Right renal cortex interstitium (tissue), 3 donors: ENCODE results near the gene NUMA1. TPM values are rescaled to one million over a fixed set of nuclear protein-coding genes. Genes with fewer than 3 reads are reported as not detected.

ENCODE experiments used
- DNase-seq, 3 donors: peaks; one replicate each; pipeline ENCODE4 v3.0.0-alpha.2; 2013; ENCODE audit warnings: low read depth in 3 of 3, low spot score in 2 of 3
- polyA plus RNA-seq, 3 donors: library from polyadenylated mRNA; unstranded; fragments of 120-200 nt; gene quantifications; one replicate each; pipeline ENCODE4 v1.2.1, GENCODE V29; 2013; ENCODE audit not compliant: insufficient read length in 3 of 3

Gene NUMA1, protein sequence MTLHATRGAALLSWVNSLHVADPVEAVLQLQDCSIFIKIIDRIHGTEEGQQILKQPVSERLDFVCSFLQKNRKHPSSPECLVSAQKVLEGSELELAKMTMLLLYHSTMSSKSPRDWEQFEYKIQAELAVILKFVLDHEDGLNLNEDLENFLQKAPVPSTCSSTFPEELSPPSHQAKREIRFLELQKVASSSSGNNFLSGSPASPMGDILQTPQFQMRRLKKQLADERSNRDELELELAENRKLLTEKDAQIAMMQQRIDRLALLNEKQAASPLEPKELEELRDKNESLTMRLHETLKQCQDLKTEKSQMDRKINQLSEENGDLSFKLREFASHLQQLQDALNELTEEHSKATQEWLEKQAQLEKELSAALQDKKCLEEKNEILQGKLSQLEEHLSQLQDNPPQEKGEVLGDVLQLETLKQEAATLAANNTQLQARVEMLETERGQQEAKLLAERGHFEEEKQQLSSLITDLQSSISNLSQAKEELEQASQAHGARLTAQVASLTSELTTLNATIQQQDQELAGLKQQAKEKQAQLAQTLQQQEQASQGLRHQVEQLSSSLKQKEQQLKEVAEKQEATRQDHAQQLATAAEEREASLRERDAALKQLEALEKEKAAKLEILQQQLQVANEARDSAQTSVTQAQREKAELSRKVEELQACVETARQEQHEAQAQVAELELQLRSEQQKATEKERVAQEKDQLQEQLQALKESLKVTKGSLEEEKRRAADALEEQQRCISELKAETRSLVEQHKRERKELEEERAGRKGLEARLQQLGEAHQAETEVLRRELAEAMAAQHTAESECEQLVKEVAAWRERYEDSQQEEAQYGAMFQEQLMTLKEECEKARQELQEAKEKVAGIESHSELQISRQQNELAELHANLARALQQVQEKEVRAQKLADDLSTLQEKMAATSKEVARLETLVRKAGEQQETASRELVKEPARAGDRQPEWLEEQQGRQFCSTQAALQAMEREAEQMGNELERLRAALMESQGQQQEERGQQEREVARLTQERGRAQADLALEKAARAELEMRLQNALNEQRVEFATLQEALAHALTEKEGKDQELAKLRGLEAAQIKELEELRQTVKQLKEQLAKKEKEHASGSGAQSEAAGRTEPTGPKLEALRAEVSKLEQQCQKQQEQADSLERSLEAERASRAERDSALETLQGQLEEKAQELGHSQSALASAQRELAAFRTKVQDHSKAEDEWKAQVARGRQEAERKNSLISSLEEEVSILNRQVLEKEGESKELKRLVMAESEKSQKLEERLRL (N-terminal part only)
- 100 to 1,000 TPM; 234 to 252 (median 235) TPM for polyA plus RNA-seq

DNA sequence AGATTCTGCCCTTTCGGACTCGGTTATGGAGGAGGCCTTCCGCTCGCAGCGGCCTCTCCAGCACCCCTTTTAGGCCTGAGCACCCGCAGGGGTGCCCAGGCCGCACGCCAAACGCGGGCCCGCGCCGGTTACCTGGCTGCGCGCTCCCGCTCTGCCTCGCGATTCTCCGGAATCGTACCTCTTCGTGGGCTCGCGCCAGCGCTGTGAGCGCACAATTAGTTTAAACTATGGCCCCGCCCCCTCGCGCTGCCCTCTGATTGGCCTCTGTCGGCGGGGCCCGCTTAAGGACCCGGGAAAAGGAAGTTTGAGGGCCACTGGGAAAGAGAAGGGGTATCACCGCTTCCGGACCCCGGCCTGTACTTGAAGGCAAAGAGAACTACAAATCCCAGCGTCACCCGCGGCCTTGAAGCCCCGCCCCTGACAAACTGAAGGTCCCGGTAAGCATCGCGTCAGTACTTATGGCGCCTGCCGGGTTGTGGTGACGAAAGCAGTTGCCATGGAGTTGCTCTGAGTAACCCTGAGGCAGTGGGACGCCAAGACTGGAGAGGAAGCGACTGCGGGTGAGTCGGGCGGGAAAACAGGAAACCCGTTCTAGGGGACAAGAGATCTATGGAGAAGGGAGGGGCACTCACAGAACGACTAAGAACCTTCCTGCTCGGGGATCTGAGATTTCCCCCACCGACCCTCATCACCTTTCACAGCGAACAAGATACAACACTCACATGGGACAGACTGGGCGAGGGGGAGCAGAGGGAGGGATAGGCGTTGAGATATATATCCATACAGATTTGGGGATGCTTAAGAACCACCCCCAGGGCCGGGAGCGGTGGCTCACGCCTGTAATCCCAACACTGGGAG, at the start of gene NUMA1, which contains the start of gene LRRC51:
Gene NUMA1 (minus strand): TSS at position 217 of the 858 bp plus-strand sequence. CDS start 44,599 bp downstream, outside the sequence.
Gene LRRC51 (plus strand): TSS at position 525 of the 858 bp plus-strand sequence. CDS start 8,234 bp downstream, outside the sequence.
- peak; percentile 99 to 100 (median 99) for DNase-seq

DNA sequence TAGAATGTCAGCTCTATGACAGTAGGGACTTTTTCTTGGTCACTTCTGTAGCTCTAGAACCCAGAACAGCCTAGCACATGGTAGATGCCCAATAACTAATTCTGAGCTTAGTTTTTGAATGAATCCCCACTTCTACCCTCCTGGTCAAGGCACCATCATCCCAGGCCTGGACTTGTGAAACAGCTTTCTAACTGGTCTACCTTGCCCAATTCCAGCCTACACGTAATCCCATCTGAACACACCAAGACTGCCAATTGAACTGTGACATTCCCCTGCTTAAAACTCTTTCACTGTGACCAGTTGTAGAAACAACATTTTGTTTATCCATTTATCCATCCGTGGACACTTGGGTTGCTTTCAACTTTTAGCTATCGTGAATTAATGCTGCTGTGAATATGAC, 49.0 kb upstream of the NUMA1 start:
- no peak for DNase-seq

DNA sequence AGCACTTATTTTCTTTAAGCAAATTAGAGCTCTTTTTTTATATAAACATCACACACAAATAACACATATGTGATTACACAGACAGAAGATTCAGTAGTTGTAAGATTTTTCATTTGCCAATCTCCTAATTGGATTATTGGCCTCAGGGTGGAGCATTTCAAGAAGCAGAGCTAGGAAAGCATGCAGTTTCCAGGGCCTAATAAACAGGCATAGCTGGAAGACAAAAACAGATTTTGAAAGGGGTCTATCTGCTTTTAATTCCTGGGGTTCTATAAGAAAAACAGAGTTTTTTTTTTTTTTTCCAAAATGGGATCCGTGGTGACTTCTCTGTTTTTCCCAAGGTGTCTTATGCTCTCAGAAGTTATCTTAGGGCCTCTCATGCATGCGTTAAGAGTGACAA, 47.6 kb upstream of the NUMA1 start:
- no peak for DNase-seq

DNA sequence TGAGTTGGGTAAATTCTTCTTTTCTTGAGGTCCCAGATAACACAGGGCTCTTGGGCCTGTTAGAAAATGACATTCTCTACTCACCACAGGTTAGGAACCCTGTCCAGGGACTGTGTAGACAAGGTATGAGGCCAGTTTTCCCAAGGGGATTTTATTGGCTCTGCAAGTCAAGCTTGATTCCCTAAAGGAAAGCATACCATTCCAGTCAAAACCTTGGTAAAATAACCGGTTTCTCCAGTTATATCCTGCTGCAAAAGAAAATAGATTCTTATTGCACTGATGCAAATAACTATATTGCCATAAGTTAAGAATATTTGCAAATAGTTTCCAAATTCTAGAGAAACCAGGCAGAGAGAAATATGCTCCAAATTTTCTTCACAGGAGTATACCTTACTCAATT, 45.6 kb upstream of the NUMA1 start:
- DNase-seq: no peak

DNA sequence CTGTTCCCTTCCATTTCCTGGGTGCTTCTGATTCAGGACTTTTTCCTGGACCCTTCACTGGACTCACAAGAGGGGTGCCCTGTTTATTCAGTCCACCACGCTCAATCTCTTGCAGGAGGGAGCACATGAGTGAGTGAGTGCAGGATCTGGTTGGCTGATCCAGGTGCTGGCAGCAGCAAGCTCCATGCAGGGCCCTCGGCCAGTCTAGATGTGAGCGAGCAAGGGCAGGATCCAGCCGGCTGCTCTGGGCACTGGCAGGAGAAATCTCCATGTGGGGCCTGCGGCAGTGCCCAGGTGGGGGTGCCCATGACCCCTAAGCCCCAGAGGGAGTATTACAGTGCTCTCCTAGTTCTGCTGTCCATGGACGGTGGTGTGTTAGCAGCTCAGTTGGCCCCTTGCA, 43.7 kb upstream of the NUMA1 start:
- no peak for DNase-seq

DNA sequence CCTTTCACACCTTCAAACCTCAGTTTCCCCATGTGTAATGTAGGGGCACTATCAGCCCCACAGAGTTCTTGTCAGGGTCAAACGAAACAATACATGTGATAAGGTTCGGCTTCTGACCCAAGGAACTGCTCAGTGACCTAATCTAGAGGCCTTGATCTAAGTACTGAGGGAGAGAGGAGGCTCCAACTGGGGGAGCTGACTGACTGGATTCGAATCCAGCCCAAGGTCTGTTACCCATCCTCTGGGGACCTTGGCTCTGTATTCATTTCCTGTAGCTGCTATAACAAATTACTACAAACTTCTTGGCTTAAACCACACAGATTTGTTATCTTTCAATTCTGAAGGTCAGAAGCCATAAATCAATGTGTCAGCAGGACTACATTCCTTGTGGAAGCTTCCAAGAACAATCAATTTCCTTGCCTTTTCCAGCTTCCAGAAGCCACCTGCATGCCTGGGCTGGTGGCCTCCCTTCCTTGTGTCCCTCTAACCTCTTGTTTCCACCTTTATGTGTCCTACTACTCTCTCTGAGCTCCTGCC, 42.8 kb upstream of the NUMA1 start:
- DNase-seq: no peak

DNA sequence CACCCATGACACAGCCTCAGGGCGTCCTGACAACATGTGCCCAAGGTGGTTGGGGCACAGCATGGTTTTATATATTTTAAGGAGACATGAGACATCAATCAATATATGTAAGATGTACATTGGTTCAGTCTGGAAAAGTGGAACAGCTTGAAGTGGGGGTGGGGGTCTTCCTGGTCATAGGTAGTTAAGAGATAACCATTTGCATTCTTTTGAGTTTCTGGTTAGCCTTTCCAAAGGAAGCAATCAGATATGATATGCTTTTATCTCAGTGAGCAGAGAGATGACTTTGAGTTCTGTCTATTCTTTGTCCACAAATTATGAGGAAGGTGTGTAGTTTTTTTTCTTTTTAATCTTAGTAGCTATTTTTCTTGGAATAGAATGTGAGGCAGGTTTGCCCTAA, 42.3 kb upstream of the NUMA1 start:
- DNase-seq: no peak

DNA sequence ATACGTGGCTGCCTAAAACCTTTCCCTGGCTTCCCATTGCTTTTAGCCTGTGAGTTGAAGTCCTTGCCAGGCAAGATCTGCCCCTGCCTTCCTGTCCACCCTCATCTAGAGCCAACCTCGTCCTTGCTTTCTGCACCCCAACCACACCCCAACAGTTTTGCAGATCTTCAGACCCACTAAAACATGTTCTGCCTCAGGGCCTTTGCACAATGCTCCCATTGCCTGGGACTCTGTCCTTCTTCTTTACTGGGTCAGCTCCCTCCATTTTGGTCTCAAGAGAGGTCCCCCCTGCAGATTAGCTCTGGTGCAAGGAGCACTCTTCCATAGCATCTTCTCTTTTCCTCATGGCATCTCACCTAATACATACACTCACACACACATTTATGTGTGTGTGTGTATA, 40.6 kb upstream of the NUMA1 start:
- no peak for DNase-seq

DNA sequence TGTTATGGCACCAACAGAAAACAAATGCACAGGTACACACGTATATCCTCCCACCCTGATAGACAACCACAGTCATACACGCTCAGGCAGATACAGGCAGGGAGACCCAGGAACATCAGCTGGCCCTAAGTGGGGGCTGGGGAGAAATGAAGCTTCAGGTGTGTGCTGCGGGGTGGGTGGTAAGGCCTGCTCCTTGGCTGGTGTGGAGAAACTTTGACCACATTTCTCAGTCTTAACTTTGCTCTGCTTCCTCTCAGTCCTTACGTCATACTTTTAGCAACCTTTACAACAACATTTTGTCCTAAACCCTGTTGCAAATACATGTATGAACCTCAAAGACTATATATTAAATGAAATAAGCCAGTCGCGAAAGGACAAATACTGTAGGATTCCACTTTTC, 38.9 kb upstream of the NUMA1 start:
- DNase-seq: no peak

DNA sequence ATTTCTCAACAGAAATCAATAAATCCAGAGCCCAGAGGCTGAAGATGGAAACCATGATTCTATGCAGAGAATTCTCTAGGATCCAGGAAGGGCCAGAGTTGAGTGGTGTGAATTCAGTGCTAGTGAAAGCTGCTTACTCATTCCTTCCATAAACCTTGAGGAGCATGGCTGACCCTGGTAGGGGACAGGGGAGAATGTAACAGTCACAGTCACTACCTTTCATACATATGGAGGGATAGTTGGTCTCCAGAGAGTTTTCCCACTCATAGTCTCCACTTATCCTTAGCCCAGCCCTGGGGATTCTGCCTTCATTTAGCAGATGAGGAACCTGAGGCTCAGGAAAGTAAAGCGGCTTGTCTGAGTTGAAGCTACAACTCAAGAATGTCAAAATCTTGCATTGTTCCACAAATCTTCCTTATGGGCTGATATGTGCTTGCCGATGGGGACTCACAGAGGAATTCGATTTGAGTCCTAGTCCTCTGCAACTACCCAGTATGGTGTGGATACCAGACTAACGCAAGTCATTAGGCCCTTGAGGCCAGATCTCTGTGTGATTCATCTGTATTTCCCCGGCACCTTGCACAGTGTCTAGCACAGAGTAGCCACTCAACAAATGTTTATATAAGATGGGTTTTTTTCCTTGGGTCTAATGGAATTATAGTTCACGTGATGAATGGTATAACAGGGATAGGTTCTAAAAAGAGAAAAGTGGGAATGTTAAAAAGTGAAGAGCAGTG, 35.8 kb upstream of the NUMA1 start:
- no peak for DNase-seq

DNA sequence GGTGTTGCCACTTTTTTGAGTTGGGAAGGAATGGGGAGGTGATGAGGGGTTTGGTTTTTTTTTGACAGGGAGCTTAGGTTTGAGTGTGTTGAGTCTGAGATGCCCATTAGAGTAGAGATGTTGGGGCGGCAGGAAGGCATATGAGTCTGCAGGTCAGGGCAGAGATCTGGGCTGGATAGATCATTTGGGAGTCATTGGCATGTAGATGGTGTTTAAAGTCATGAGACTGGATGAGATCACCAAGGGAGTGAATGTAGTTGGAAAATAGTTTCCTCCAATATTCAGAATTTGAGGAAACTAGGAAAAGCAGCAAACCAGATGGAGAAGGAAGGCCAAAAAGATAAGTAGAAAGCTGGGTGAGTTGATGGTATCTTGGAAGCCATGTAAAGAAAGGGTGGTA, 34.2 kb upstream of the NUMA1 start:
- DNase-seq: no peak

DNA sequence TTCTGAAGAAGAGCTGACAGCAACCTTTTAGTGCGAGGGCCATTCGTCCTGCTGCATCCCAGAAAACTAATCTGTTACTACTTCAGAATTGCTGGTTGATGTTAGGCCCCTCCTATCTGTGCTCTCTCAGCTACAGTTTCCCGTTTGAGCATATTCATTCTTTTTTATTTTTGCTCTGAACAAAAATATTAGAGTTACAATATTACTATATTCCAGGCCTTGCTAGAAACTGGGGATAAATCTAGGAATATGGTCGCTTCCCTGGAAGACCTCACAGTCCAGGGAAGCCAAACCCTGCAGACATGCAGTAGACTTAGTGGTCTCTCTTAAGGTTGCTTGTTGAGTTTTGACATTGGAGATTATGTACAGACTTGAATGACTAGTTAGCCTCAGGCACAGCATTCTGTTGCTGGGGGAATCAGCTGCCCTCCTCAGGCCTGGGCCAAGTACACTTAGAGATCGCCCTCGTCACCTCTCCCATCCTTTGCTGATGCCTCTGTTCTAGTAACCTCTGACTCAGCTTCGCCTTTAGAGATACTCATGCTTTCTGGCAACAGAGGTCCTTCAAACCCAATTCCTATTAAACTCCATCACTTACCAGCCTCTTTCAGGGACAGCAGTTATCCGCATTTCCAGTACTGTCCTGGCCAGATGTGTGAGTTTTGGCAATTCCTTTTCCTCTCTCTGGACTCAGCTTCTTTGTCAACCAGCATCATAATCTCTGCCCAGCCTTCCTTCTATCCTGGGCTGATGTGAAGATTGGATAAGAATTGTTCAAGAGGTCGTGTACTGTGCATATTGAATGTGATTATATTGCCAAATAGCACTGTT, 32.9 kb upstream of the NUMA1 start:
- no peak for DNase-seq

DNA sequence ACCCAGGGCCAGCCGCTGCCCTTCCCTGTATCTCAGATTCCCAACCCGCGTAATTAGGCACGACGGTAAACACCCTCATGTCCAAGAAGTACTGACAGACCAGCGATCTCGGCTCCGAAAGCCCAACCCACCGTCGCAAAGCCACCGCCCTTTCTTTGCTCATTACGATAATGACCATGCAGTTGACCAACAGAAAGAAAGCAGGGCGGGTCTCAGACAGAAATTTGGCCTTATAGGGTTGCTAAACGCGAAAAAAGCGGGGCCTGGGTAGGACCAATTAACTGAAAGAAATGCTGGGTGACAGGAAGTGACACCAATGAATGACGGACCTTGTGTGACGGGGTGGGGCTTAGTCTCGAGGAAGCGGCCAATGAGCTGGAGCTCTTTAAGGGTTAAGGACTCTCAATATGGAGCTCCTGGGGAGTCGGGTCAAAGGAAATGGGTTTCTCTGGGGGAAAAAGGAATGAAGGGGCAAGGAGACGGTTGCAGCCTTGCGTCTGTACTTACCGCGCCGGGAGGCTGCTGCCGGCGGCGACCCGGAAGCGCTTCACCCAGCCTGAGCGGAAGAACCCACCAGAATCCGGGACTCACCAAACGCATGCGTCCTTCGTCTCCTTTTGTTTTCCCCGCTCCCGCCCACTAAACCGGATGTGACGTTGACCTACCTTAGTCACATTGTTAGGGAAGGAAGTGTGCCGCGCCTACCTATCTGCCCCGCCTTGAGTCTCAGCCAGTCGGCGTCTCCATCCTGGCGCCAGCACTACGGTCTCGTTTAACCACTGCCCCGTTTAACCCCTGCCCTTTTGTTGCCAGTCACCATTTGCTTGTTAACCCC, 32.0 kb upstream of the NUMA1 start, which contains the start of gene ANAPC15:
Gene ANAPC15 (minus strand): TSS at position 553 of the 835 bp plus-strand sequence. CDS start 1,419 bp downstream, outside the sequence.
- DNase-seq: peak; percentile 99 to 100 (median 100)

DNA sequence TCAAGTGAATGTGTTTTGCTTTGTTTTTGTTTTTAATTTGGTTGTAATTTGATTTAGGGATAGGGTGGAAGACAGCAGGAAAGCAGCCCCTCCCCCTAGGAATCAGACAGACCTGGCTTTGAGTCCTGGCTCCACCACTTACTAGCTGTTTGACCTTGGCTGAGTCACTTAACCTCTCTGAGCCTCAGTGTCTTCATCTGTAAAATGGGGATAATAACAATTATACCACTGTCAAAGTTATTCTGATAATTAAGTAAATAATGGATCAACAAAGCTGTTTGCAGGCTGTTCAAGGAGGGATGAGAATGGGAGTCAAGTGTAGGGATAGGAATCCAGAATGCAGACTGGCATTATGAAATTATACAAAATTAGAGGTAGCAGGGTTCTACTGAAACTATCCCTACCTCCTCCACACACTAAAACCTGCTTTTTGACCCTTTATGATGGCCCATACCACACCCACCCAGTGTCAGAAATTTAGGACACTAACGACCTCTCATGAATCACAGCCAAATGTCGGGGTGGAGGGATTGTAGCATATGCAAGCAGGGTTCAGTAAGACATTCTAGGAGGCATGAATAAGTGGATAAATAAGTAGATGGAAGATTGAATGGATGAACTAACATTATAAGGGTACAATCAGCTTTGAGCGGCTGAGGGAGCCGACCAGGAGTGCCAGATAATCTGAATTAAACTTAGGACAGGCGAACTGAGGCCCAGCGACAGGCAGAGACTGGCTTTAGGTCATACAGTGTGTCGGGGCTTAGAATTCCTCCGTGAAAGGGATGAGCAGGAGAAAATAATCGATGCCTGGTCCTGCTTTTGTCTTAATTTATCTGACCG, 31.2 kb upstream of the NUMA1 start:
- no peak for DNase-seq

DNA sequence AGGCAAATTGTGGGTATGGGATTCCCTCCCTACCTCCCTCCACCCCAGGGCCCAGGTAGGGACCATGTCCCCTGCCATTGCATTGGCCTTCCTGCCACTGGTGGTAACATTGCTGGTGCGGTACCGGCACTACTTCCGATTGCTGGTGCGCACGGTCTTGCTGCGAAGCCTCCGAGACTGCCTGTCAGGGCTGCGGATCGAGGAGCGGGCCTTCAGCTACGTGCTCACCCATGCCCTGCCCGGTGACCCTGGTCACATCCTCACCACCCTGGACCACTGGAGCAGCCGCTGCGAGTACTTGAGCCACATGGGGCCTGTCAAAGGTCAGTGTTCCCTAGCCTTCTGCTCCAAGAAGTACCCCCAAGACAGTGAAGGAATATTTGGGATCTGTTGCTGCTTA, 25.5 kb upstream of the NUMA1 start, which contains the start of gene TOMT:
Gene TOMT (plus strand): TSS at position 37 of the 400 bp plus-strand sequence. CDS start 28 bp downstream, at position 65.
- no peak for DNase-seq

DNA sequence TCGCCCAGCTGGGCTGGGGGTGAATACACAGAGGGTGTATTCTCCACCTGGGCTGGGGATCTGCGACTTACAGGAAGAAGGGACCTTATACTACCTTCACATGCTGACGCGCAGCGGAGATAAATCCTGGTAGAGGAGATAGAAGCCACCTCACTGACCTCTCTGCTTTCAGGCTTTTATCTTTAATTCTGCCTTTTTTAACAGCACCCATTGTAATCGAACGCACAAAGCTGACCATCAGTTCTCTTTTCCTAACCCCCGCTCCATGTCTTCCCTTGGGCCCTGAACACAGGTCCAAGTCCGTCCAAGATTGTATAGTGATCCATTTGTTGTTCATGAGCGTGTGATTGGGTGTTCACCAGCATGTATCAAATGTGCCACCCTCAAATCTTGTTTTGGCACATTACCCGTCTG, 23.4 kb upstream of the NUMA1 start:
- DNase-seq: no peak
